Esophagus mucosa (tissue), 1 donor: ENCODE measurements around the gene PDE8B. TPM values are rescaled to one million over a fixed set of nuclear protein-coding genes. Genes with fewer than 3 reads are reported as not detected.

ENCODE experiments used
- ATAC-seq: fragments of 200-7000 bp; cut with Tn5 transposase; one replicate; pipeline ENCODE4 v1.9.1; 2020
- total RNA-seq: library from RNA; stranded (reverse); gene quantifications from one replicate; pipeline ENCODE4 v1.2.4, GENCODE V29; 2023
- donor health status: DM: yes; HTN: yes; CAD: no.

Gene PDE8B
- total RNA-seq, 1 donor from 2014 or later, result 0.12 TPM

DNA sequence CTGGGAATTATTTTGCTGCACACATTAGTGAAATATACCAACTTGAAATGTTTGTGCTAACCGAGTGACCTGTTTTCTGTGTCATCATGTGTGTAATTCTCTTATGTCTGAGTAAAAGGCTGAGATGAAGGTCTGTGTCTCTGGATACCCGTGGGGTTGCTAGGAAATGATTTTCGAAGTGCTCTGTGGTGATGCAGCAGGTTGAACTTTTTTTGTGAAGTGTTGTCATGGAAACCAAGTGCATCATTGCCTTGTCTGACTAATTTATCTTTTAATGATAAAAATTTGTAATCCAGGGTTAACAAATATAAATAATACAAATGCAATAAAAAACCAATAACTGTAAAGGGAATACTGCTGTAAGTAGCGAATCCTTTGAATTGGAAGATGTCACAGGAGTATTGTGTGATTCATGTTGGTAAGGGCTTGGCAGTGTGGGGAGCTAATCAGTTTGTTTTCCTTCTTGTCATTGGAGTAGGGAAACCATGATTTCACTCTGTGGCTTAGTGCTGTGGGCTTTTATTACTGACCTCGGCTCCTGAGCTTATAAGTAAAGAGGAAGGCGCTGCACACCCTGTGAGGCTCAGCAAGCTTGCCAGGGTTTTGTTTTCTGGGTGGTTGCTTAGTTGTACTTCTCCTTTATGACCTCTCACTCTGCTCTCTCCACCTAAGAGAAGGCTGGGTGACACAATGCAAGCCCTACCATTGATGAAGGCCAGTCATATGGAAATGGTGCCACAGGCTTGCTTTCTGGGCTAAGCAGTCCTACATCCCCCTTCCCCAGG is 22.3 kb downstream of the PDE8B start:
- no peak for ATAC-seq

DNA sequence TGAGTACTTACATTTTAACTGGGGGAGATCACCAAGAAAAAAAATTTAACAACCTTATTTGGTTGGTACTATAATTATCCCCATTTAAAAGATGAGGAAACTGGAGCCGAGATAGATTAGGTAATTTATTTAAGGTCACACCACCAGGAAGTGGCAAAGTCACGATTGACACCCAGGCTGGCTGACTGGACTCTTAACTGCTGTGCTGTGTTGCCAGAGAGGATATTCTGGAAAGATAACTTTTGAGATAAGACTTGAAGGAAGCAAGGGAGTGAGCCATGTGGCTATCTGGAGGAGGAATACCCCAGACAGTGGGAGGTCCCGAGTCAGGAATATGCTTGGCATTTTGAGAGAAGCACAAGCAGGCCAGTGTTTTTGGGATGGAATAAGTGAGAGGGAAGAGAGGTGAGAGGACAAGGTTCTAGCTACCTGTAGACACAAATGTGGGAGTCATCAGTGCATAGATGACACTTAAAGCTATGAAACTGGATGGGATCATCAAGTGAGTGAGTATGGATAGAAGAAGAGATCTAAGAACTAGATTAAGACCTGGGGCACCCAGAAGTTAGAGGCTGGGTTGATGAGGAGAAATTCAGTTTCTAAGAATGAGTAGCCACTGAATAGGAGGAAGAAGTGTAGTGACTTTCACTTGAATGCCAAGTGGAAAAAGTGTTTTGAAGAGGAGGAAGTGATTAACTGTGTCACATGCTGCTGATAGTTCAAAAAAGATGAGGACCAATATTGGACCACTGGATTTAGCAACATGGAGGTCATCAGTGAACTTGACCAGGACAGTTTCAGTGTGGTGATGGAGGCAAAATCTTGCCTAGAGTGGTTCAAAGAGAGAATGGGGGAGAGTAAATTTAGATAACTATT is 25.6 kb downstream of the PDE8B start:
- ATAC-seq, result no peak

DNA sequence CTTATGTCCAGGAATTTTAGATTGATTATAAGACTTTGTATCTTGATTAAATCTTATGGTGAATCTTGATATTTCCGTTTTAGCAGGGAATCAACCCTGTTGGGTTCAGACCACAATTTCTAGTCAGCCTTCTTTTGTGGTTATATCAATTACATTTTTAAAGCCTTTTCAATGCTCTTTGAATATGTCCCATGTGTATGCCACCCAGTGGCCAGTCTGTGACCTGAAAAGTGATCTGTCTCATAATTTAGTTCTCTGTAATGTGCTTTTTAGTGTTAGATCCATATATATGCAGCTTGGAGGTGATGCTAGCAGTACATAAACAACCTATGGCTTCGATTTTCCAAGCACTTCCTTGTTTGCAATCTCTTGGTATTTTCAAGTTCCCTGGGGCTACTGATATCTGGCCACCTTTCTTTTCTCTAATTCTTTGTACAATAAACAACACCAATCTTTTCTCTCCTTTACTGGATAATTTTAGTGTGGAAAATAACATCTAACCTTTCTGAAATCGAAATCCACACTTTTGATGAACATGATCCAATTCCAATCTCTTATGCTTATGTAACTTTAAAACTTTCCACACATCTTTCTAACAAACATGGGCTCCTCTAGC is 28.8 kb downstream of the PDE8B start:
- ATAC-seq, result no peak

DNA sequence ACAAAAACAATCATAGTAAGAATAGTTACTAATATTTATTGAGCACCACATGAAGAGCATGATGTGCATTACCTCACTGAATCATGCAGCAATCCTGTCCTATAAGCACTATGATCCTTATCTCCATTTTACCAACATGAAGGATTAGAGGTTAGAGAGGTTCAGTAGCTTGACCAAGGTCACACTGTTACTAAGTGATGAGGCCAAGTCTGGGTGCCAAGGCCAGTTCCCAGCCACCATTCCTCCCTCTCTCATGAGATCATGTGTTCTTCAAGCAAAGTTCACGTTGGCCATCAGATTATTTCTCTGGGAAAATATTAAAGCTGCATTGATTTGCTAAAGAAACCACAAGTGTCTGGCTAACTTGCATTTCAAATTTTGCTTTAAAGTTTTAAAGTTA is 31.0 kb downstream of the PDE8B start:
- no peak for ATAC-seq

DNA sequence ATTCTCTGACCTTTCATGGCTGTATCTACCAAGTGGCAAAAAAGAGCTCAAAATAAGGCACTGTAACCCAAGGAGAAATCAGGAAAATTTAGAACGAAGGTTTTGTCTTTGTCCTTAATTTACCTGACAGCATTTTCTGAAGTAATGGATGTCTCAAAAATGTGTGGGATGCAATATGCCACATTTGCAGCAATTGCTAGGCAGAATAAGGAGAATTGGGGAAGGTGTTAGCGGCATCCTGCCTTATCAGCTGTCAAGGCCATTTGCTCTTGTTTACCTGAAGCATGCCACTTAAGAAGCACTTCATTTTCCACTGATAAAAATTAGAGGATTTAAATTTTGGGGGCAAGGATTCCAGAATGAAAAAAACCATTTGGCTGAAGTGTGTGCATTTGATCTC is 39.0 kb downstream of the PDE8B start:
- ATAC-seq, result no peak

DNA sequence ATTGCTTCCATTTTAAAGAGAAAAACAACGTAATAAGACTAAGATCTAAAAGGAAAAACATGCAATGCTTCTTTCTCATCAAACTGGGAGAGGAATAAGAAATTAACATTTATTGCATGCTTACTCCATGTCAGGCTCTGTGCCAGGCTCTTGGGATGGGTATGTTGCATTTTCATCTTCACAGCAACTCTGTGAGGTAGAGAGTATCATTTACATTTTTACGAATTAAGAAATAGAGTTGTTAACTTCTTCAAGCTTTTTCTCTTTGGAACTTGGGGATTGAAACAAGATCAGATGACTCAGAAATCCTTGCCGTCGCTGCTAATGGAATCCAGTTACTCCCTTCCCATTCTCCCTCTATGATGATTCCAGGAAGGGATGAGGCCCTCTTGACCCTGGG is 39.5 kb downstream of the PDE8B start:
- no peak for ATAC-seq

DNA sequence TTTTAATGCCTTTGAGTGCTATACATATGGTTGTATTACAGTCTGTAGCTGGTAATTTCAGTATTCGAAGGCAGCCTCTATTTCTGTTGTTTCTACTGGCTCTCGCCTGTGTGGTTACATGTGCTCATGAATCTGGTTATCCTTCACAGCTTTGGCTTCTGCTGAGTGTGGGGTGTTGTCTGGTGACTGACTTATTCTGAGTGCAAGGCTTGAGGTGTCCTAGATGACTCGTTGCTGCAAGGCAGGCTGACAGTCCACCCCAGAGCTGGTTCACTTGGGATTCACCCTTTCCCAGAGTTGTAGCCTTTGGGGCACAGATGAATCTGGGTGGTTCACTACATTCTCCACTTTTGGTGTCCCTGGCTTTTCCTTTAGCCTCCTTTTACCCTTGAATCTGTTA is 41.4 kb downstream of the PDE8B start:
- ATAC-seq, result no peak

DNA sequence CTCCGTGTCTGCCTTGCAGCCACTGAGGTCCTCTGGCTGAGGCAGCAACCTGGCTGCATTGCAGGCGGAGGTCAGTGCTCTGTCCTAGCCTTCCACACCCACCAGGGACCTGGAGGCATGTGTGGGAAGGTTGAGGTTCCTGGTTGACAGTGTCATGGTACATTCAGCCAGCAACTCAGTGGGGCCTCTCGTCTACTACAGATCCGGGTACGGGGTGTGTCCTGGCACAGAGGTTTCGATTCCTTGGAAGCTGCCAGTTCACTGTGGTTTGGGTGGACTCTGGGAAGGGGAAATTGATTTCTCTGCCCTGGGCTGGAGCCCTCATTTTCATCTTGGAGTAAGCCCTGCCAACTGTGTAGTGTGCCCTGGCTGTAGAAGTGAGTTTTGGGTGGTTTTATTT is 45.1 kb downstream of the PDE8B start:
- ATAC-seq, result no peak

DNA sequence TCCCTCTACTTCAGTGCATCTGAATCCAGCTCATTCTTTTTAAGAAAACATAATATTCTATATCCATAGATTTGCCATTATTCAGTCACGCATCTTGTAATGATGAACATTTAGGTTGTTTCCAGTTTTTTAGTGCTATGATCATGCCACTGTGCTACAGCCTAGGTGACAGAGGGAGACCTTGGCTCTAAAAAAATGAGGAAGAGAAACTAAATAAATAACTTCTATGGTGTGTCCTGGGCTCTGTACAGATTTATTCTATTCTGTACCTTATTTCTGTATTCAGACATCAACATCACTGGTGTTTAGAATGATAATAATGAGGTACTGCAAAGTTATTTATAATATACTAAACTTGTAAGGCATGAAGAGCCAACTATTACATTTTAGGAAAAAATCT is 45.9 kb downstream of the PDE8B start:
- ATAC-seq, result no peak

DNA sequence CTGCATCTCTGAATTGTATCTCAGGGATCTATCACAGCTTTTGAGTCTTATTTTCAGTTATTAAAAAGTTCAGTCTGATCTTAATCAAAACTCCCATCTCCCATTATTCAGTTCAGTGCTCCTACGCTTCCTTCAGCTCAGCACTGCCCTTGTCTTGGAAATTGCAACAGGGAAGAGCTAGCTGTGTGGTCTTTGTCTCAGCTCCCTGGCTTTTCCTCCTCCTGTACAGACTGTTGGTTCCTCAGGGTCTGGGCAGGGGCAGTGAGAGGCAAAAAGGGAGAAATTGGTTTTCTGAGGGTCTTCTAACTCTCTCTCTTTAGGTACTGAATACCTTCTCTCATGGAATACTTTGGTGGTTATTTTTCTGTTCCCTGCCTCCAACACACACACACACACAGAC is 48.2 kb downstream of the PDE8B start:
- no peak for ATAC-seq

DNA sequence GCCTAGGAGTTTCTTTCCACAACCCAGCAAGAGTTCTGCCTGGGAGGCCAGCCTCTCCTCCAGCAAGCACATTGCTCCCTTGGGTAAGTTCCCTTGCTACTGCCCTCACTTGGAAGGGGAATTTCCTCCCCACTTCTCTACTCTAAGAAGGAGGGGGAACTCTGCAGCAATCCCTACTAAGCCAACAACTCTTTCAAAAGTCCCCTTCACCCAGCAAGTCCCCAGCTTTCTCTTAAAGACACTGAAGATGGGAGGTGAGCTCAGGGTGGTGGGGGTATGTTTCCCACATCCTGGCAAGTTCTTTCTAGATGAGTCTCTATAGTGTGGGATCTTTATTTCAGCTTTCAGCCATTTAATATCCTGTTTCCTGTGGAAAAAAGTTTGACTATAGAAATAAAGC is 49.0 kb downstream of the PDE8B start:
- no peak for ATAC-seq

DNA sequence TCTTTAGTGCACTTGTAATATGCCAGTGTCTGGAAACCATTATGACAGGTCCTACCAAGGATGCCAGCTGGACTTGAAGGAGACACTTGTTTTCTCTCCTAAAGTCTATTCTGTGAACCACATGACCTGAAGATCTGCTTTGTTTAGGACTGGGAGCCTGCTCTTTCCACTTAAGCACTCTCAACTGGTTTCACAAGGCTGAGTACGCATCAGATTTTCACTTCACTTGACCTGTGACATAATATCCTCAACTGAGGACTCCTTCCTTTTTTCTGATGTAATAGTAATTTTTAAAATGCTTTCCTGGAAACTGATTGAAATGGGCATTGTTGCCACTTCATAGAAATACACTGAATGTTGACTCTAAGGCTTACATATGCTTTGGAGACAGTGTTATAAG is 52.2 kb downstream of the PDE8B start:
- no peak for ATAC-seq

DNA sequence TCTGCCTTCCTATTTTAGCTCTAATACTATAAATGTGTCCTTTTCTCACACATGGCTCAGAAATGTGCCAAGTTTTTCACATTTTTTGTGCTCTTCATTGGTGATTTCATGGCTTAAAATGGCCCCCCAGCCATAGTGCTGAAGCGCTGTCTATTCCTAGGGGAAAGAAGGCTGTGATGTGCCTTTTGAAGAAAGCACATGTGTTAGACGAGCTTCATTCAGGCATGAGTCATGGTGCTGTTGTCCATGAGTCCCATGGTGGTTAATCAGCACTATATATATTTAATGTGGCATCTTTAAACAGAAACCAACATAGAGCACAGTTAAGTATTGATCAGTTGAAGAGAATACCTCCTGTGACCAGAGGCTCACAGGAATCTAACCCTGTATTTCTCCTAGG is 55.8 kb downstream of the PDE8B start:
- no peak for ATAC-seq

DNA sequence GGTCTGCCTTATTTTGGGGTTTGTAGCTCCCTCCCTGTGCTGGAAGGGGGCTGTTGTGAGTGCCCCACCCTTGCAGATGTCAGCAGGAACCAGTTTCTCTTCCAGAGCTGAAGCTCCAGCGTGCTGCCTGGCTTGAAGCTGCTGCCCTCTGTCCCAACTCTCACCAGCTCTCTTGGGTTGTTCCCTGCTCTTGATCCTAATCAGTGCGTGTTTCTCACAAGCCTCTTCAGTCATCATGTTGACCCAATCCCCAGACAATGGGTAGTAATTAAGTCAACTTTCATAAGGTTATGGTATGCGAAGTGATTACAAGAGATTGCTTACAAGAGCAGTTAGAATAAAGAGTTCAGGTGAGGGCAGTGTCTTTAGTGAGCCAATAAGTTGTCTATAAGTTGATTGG is 57.0 kb downstream of the PDE8B start:
- no peak for ATAC-seq

DNA sequence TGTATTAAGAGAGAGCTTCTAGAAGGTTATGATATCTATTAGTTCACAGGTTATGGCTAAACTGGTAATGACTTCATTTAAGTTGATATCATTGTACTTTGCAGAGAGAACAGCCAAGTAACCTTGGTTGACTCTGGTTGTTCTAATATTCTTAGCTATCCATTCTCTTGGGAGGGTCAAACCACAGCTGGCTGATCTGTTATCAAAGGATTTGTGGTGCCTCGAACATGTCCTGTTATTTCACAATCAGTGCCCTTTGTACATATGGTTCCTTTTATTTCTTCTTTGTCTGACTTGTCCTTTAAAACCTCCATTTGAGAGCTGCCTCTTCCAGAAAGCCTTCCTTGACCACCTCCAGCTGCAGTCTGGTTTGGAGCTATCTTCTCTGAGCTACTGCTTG is 61.7 kb downstream of the PDE8B start:
- ATAC-seq, result no peak

DNA sequence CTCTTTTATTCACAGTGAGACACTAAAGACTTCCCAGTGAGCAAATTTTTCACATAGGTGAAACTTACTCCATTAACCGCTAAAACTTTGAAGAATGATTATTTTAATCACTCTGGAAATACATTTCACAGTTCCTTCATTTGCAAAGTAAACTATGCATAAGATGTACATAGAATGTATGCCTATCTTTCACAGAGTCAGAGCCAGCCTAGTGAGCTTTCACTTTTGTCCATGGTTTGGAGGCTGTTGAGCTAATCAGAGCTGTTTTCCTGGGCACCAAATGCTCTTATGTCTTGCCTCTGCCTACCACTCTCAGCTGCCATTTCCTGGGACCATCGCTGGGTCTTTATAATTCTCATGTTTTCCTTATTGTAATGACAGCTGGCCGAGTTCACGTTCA is 67.3 kb downstream of the PDE8B start:
- no peak for ATAC-seq

DNA sequence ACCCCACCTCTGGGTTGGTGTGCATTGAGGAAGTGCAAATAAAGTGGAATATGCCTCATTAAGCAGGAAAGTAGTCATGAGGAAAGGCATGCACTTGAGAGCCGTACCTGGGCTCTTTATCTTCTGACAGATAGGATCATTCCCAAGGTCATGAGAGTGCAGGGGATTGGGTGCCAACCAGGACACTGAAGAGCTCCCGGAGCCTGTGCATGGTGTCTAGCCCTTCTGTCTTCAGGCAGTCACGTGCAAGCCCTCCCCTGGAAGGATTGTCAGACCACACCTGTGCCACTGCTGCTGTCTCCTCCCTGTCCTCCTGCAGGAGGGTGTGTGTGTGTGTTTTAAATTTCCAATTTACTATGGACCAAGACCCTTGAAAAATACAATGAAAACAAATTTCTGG is 69.6 kb downstream of the PDE8B start:
- ATAC-seq, result no peak

DNA sequence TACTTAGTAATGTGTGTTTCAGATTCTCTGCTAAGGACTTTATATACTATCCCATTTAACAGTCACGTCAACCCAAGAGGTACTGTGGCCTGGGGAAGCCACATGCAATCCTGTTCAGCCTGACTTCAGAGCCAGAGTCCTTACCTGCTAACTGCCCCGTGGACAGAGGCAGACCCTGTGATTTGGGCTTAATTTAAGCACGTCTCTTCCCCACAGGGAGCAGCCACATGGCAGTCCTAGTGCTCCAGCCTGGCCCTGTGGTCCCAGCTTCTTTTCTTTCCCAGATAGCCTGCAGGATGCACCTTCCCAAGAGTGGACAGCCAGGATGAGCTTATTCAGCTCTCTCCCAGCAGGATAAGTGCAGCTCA is 71.5 kb downstream of the PDE8B start:
- ATAC-seq, result no peak

DNA sequence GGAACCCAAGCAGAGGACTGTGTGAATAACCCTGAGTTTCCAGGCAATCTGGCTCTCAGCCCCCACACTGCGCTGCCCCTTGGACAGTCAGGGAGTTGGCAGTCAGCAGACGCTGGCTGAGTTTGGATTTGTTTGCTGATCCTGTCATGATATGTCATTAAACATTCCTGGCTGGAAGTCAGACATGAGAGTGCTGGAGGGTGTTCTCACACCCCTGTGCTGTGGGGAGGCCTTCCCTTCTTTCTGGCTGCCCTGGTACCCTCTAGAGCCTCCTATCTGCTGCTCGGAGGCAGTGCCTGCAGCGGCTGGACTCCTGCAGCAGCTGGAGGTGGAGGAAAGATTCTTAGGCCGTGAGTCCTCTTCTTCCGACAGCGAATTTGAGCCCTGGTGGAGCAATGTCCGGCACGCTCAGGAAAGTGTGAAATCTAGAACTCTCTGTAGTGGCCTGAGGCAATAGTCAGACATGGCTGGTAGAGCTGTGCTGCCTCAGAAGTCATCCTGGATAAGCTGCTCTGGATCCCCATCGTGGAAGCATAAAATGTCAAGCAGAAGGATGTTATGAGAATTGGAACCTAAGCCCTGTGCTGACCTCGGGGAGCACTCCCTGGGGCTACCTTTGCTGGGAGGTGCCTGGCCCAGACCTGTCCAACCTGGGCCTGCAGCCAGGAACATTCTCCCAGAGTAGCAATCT is 72.0 kb downstream of the PDE8B start:
- no peak for ATAC-seq

DNA sequence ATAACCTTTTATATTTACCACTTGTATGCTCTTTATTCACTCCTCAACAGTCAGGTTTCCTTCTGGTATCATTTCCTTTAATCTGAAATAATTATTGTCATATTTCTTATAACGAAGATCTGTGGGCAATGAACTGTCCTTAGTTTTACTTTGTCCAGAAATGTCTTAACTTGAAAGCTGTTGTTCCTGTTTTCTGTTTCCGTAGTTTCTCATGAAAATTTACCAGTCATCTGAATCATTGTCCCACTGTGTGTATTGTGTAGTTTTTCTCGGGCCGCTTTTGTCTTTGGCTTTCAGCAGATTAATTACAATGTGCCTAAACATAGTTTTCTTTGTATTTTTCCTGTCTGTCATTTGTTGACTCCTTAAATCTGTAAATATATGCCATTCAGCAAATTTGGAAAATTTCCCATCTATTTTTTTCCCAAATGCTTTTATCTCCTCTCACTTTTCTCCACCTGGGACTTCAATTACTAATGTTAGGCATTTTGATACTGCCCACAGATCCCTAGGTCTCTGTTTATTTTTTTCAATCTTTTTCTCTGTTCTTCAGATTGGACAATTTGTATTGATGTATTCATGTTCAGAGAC is 74.9 kb downstream of the PDE8B start:
- no peak for ATAC-seq

DNA sequence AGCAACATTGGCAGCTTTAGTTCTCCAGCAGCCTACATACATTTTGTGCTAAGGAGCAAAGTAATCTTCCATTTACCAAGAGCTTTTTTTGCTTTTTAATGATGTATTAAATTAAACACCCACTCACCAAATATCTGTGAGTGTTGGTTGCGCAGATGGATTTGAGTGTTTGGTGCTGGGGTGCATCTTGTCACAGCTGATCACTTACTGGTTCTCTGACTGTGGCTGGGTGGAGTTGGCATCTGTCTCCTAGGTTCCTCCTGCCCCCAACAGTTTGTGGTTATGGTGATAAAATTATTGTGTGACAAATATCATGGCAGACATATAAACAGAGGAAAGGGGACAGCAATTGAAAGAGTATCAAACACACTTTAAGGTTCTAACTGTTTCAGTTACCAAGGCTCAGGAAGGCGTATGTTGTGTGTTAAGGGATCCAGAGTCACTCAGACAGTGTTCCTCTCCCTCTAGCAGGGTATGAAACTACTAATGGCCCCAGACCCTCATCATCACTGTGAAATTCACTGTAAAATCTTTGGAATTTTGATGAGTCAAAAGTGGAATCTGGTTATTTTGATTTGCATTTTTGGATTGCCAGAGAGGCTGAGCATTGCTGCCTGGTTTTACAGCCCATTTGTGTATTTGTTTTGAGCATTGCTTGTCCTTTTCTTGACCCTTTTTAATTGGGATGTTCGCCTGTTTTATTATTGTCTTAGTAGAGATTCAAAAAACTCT is 81.7 kb downstream of the PDE8B start:
- ATAC-seq, result no peak

DNA sequence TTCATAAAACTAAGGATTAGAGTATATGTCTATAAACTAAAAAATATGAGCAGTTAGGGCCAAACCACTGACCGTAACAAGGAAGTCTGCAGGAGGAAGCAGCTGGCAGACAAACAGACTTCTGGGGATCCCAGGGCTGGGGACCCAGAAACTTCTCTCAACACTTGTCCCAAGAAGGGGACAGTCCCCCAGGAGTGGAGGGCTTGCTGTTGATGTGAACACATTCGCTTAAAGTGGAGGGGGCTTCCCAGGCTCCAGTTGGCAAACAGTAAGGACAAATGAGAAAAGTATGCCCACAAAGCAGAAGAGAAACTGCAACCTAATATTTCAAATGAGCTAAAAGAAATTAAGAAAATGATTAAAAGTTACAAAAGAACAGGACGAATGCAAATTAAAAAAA is 83.7 kb downstream of the PDE8B start:
- no peak for ATAC-seq
